ENCODE measurements around the gene SLC23A1.
"Not testable (repeated sequence)": the region's sequence is repeated elsewhere in the genome, so short reads cannot be mapped to it uniquely, and the experiment has no call there.

SLC23A1 gene

GRCh38 chr5:139414581-139415130, 31.6 kb upstream of the SLC23A1 start:
- no peak for DNase-seq (ENCODE audit: low read depth)
- no peak for TF ChIP-seq CTCF (IDR thresholded peaks at IDR 0.05; ENCODE audit: low read depth, low read length, missing control alignments)
- no peak overlapping the region for H3K4me3 ChIP-seq (ENCODE audit: low read depth, low read length)

GRCh38 chr5:139413963-139414362, 30.9 kb upstream of the SLC23A1 start:
- H3K4me3 ChIP-seq (ENCODE audit: low read depth, low read length), result no peak overlapping the region
- TF ChIP-seq CTCF (IDR thresholded peaks at IDR 0.05; ENCODE audit: low read depth, low read length, missing control alignments), result no peak
- DNase-seq (ENCODE audit: low read depth), result no peak

GRCh38 chr5:139413153-139413552, 30.1 kb upstream of the SLC23A1 start:
- no peak for DNase-seq (ENCODE audit: low read depth)
- TF ChIP-seq CTCF (IDR thresholded peaks at IDR 0.05; ENCODE audit: low read depth, low read length, missing control alignments), result no peak
- no peak overlapping the region for H3K4me3 ChIP-seq (ENCODE audit: low read depth, low read length)

GRCh38 chr5:139410993-139411828, 28.1 kb upstream of the SLC23A1 start:
- DNase-seq (ENCODE audit: low read depth), result no peak
- no peak overlapping the region for H3K4me3 ChIP-seq (ENCODE audit: low read depth, low read length)
- no peak for TF ChIP-seq CTCF (IDR thresholded peaks at IDR 0.05; ENCODE audit: low read depth, low read length, missing control alignments)

- TF ChIP-seq CTCF (IDR thresholded peaks at IDR 0.05; ENCODE audit: low read depth, low read length, missing control alignments), result no peak
- no peak for DNase-seq (ENCODE audit: low read depth)
- H3K4me3 ChIP-seq (ENCODE audit: low read depth, low read length), result no peak overlapping the region
These were observed 27.3 kb upstream of the SLC23A1 start for GRCh38 chr5:139410121-139410992.

GRCh38 chr5:139409116-139409515, 26.0 kb upstream of the SLC23A1 start:
- not testable (repeated sequence) for H3K4me3 ChIP-seq (ENCODE audit: low read depth, low read length); DNase-seq (ENCODE audit: low read depth)

- no peak for DNase-seq (ENCODE audit: low read depth)
- no peak overlapping the region for H3K4me3 ChIP-seq (ENCODE audit: low read depth, low read length)
- TF ChIP-seq CTCF (IDR thresholded peaks at IDR 0.05; ENCODE audit: low read depth, low read length, missing control alignments), result no peak
These were observed 25.1 kb upstream of the SLC23A1 start for GRCh38 chr5:139408191-139408590.

Measured in GM12864 (cell line).